ENCODE data around the gene FIBIN. TPM values are rescaled to one million over a fixed set of nuclear protein-coding genes. Genes with fewer than 3 reads are reported as not detected.

The FIBIN gene
- total and polyA plus RNA-seq, 9 donors = 5.2 to 43.9 (median 18.7) TPM

GRCh38 chr11:26947904-26948639 lies 45.8 kb upstream of the FIBIN start:
- H3K4me3 ChIP-seq = no peak overlapping the region
- no peak for DNase-seq
- 51 to 70% (median 69%) methylated on average over 3 of the region's 3 CpGs for WGBS, 3 donors
- intact Hi-C loops (cut with DNase I) = no loop called here
- TF ChIP-seq CTCF (IDR thresholded peaks at IDR 0.05) = no peak
- TF ChIP-seq EP300 (IDR thresholded peaks at IDR 0.05) = no peak
- no peak for TF ChIP-seq POLR2A (IDR thresholded peaks at IDR 0.05)
- H3K36me3 ChIP-seq = no peaks in the 10 kb centered on the region
- H3K27me3 ChIP-seq = no peaks in the 10 kb centered on the region
- H3K27ac ChIP-seq = no peak overlapping the region
- H3K4me1 ChIP-seq (ENCODE audit: insufficient read depth) = no peaks in the 10 kb centered on the region
- no peaks in the 10 kb centered on the region for H3K9me3 ChIP-seq

GRCh38 chr11:26948881-26949280 lies 45.0 kb upstream of the FIBIN start:
- no peak overlapping the region for H3K27ac ChIP-seq
- DNase-seq = no peak

GRCh38 chr11:26949846-26950245 lies 44.1 kb upstream of the FIBIN start:
- no peaks in the 10 kb centered on the region for H3K4me1 ChIP-seq (ENCODE audit: insufficient read depth)
- 68 to 99% (median 91%) methylated on average over 2 of the region's 2 CpGs for whole genome bisulfite sequencing, 3 donors
- no peaks in the 10 kb centered on the region for H3K9me3 ChIP-seq
- H3K27ac ChIP-seq = no peak overlapping the region
- H3K27me3 ChIP-seq = no peaks in the 10 kb centered on the region
- TF ChIP-seq EP300 (IDR thresholded peaks at IDR 0.05) (no peak), CTCF (IDR thresholded peaks at IDR 0.05) (no peak), POLR2A (IDR thresholded peaks at IDR 0.05) (no peak)
- H3K4me3 ChIP-seq = no peak overlapping the region
- intact Hi-C loops (cut with DNase I) = no loop called here
- DNase-seq = no peak
- no peaks in the 10 kb centered on the region for H3K36me3 ChIP-seq

More at GRCh38 chr11:26948881-26949280, 45.0 kb upstream of the FIBIN start:
- intact Hi-C loops (cut with DNase I) = no loop called here
- no peaks in the 10 kb centered on the region for H3K4me1 ChIP-seq (ENCODE audit: insufficient read depth)
- no peak for TF ChIP-seq POLR2A (IDR thresholded peaks at IDR 0.05)
- H3K4me3 ChIP-seq = no peak overlapping the region
- no peaks in the 10 kb centered on the region for H3K9me3 ChIP-seq
- H3K27me3 ChIP-seq = no peaks in the 10 kb centered on the region
- H3K36me3 ChIP-seq = no peaks in the 10 kb centered on the region
- WGBS, 3 donors = 93 to 99% (median 96%) methylated on average over 1 of the region's 1 CpG

- WGBS, 3 donors = 84 to 88% (median 84%) methylated on average over 5 of the region's 5 CpGs
- Histone ChIP-seq H3K36me3 (no peaks in the 10 kb centered on the region), H3K27me3 (no peaks in the 10 kb centered on the region), H3K9me3 (no peaks in the 10 kb centered on the region), H3K4me3 (no peak overlapping the region), H3K4me1 (ENCODE audit: insufficient read depth) (no peaks in the 10 kb centered on the region), H3K27ac (no peak overlapping the region)
- intact Hi-C loops (cut with DNase I) = no loop called here
- DNase-seq = no peak
- TF ChIP-seq CTCF (IDR thresholded peaks at IDR 0.05) = no peak
- TF ChIP-seq POLR2A (IDR thresholded peaks at IDR 0.05) = no peak
- no peak for TF ChIP-seq EP300 (IDR thresholded peaks at IDR 0.05)
Observed at GRCh38 chr11:26950260-26950719, 43.6 kb upstream of the FIBIN start.

- H3K27ac ChIP-seq = no peak overlapping the region
- no peaks in the 10 kb centered on the region for H3K27me3 ChIP-seq
- no peaks in the 10 kb centered on the region for H3K4me1 ChIP-seq (ENCODE audit: insufficient read depth)
Observed at GRCh38 chr11:26951809-26952515, 42.0 kb upstream of the FIBIN start.

More at GRCh38 chr11:26951809-26952515, 42.0 kb upstream of the FIBIN start:
- TF ChIP-seq CTCF (IDR thresholded peaks at IDR 0.05) = no peak
- TF ChIP-seq EP300 (IDR thresholded peaks at IDR 0.05) = no peak
- no peak for TF ChIP-seq POLR2A (IDR thresholded peaks at IDR 0.05)
- no peak overlapping the region for H3K4me3 ChIP-seq
- H3K36me3 ChIP-seq = no peaks in the 10 kb centered on the region
- intact Hi-C loops (cut with DNase I) = no loop called here
- DNase-seq = no peak
- H3K9me3 ChIP-seq = no peaks in the 10 kb centered on the region
- 39 to 44% (median 42%) methylated on average over 6 of the region's 6 CpGs for WGBS, 3 donors

Data from ovary (tissue), 9 donors.